ENCODE results near the gene SLC26A5.
A peak's percentile ranks its signal among the peaks of the same experiment; 100 is the strongest.
"Not testable (repeated sequence)": the region's sequence is repeated elsewhere in the genome, so short reads cannot be mapped to it uniquely, and the experiment has no call there.

The SLC26A5 gene, protein sequence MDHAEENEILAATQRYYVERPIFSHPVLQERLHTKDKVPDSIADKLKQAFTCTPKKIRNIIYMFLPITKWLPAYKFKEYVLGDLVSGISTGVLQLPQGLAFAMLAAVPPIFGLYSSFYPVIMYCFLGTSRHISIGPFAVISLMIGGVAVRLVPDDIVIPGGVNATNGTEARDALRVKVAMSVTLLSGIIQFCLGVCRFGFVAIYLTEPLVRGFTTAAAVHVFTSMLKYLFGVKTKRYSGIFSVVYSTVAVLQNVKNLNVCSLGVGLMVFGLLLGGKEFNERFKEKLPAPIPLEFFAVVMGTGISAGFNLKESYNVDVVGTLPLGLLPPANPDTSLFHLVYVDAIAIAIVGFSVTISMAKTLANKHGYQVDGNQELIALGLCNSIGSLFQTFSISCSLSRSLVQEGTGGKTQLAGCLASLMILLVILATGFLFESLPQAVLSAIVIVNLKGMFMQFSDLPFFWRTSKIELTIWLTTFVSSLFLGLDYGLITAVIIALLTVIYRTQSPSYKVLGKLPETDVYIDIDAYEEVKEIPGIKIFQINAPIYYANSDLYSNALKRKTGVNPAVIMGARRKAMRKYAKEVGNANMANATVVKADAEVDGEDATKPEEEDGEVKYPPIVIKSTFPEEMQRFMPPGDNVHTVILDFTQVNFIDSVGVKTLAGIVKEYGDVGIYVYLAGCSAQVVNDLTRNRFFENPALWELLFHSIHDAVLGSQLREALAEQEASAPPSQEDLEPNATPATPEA

DNA sequence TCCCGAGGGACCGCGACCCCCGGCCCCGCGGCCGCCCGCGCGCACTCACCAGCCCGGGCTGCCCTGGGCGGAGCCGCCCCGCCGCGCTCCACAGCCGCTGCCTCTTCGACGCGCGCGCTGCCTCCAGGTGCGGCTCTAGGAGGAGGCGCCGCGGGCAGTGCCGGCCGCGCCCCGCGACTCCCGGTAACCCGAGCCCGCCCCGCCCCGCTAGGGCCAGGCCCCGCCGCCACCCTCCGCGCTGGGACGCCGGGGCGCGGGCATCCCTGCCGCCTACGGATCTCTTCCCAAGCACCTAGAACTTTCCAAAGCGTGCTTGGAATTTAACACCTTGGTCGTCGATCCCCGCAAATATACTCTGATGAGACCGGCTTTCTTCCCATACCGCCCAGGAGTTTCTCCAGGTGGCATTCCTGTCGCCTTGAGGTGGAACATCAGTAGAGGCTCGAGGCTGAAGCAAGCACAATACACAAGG is at the start of gene SLC26A5:
SLC26A5 (minus strand) TSS at position 159 of the 472 bp plus-strand sequence. CDS start 24,693 bp downstream, outside the sequence.
- DNase-seq, result peak; percentile 10

DNA sequence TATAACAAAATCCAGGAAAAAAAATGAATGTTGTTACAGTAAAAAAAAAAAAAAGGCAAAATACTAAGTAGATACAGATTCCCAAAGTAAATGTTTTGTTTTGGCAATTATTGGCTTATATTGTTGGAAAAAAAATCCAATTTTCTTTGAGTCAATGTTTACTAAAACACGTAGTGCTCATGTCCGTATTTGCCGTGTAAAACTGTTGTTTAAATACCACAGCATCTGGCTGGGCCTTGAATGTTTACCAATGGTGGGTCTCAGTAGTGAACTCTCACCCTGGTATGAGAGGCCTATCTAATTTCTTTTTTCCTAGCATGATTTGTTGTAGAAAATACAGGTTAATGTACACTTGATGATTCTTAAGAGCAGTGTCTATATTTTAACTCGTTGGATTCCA is 41.4 kb upstream of the SLC26A5 start:
- no peak for DNase-seq

DNA sequence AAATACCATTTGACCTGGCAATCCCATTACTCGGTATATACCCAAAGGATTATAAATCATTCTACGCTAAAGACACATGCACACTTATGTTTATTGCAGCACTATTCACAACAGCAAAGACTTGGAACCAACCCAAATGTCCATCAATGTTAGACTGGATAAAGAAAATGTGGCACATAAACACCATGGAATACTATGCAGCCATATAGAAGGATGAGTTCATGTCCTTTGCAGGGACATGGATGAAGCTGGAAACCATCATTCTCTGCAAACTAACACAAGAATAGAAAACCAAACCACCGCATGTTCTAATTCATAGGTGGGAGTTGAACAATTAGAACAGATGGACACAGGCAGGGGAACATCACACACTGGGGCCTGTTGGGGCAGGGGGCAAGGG is 40.9 kb upstream of the SLC26A5 start:
- not testable (repeated sequence) for DNase-seq

DNA sequence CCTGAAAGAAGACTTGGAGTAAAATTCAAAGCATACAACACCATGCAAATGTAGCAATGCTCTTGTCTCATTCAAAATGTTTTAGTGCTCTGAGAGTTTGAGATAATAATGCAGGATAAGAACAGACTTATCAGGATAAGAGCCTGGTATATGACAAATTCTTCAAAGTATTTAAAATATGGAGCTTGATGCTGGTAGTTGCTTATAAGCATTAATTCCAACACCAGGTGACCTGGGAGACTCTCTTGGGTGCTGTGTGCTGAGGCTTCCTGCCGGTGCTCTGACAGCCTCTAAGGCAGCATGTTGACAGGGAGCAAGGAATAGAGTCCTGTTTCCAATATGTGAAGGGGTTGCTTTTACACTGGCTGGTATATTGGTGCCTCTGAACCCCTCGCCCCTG is 34.8 kb upstream of the SLC26A5 start:
- DNase-seq, result no peak

DNA sequence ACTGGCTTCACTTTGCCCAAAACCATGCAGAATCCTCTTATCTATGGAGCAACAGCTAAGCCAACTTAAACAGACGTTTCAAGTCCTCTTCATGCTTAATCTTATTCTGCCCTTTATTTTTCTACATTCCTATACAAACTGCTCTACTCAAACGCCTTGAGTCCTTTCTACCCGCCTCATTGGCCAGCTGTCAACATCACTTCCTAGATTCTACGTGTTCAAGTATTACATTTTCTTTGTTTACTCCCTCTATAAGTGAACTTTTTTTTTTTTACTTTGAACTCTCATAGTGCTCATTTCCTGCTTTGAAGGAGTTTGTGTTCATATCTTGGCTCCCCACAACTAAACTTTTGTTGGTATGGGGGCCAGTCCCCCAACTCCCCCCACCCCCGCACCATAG is 28.9 kb upstream of the SLC26A5 start:
- DNase-seq, result no peak

DNA sequence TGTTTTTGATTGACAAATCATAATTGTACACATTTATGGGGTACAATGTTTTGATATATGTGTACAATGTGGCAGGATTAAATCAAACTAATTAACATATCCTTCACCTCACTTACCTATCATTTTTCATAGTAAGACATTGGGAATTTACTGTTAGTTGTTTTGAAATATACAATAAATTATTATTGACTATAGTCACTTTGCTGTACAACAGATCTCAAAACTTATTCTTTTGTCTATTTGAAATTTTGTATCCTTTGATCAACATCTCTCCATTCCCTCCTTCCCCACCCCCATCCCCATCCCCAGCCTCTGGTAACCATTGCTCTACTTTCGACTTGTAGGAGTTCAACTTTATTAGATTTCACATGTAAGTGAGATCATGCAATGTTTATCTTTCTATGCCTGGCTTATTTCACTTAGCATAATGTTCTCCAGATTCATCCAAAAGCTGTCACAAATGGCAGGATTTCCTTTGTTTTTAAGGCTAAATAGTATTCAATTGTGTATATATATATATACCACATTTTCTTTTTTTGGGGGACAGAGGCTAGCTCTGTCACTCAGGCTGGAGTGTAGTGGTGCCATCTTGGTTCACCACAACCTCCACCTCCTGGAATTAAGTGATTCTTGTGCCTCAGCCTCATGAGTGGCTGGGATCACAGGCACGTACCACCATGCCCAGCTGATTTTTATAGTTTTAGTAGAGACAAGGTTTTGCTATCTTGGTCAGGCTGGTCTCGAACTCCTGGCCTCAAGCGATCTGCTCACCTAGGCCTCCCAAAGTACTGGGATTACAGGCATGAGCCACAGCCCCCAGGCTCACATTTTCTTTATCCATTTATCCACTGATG is 23.3 kb upstream of the SLC26A5 start:
- DNase-seq, result no peak

DNA sequence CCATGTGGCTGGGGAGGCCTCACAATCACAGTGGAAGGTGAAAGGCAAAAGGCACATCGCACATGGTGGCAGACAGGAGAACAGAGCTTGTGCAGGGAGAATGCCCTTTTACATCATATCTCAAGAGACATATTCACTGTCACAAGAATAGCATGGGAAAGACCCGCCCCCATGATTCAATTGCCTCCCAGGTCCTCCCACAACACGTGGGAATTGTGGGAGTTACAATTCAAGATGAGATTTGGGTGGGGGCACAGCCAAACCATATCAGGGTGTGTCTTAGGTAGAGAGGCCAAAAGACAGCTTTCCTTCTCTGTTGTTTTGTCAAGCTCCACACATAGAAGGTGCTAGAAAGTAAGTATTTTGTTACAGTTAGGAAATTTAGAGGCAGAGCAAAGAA is 20.8 kb upstream of the SLC26A5 start:
- DNase-seq, result no peak

DNA sequence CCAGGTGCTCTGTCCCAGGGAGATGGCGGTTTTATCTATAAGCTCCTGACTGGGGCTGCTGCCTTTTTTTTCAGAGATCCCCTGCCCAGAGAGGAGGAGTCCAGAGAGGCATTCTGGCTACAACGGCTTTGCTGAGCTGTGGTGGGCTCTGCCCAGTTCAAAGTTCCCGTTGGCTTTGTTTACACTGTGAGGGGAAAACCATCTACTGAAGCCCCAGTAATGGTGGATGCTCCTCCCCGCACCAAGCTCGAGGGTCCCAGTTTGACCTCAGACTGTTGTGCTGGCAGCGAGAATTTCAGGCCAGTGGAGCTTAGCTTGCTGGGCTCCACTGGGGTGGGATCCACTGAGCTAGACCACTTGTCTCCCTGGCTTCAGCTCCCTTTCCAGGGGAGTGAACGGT is 16.4 kb upstream of the SLC26A5 start:
- DNase-seq, result no peak

DNA sequence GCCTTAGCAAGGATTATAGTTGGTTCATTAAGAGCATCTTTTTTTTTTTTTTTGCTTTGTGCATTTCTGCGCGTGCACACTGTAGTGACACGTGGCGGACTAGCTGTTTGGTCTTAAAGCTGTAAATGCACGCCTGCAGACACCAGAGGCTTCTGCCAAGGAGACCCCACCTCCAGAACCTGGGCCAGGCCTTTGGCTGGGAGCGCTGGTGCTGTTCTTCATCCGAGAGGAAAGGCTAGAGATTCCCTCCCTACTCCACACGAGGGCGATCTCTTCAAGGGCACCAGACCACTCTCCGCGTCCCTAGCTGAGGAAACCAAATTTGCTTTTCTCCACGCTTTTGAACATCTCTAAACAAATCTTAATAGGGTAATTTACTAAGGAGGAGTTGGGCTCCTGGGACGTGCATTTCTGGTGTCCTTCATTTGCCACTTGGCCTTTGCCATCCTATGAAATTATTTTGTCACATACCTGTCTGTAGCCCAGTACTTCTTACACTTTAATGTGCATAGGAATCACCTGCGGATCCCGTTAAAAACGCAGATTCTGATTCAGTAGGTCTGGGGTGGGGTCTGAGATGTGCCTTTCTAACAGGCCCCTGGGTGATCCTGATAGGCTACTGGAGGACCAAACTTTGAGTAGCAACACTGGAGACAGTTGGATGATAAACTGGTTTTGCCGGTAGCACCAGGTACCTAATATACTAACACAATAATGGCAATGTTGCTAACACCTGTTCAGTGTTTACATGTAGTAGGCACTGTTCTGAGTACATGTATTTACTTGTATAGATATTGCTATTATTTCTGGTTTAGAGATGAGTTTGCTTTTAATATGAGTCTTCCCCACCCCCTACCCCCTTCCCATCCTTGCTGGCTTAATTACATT is 1.3 kb upstream of the SLC26A5 start:
- DNase-seq, result peak; percentile 60

DNA sequence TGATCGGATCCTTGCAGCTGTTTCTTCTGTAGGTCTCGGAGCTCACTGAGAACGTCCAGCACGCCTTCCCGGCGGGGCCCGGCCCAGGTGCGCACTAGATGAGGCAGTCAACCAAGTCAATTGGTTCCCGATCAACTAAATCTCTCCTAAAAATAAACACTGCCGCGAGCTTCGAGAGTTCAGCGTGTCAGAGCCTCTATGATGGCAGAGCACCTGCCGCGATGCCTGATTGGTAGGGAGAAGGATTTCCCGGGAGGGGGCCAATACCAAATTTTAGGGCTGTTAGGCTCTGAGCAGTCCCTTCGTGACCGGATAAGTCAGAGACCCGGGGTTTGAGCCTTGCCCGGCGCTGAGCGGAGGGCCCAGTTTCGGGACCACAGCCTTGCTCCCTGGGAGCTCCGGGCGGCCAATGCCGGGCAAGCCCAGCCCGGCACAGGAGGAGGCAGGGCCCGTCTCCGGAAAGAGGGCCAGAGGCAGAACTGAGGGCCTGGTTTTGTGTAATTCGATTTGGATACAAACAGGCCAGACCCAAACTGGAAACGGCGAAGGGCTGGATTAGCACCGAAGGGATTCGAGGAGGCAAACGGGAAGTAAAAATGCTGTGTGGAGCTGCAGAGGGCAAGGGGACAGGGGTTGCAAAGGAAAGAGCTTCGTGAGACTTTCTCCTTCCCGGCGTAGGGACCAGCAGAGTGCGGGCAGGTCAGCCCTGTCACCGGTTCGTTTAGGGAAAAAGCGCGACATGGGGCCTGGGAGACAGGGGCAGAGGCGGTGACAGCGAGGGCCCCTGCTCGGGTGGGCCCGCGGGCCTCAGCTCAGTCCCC is 569 bp downstream of the SLC26A5 start:
- no peak for DNase-seq

DNA sequence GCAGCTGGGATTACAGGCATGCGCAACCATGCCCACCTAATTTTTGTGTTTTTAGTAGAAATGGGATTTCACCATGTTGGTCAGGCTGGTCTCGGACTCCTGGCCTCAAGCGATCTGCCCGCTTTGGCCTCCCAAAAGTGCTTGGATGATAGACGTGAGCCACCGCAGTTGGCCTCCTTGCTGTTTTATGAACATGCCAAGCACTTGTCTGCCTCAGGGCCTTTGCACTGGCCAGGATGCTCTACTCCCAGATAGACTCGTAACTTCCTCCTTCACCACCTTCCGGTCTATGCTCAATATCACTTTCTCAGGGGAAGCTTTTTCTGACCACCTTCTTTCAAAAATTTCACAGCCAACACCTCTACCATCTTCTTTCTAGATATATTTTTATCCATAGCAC is 6.3 kb downstream of the SLC26A5 start:
- no peak for DNase-seq

DNA sequence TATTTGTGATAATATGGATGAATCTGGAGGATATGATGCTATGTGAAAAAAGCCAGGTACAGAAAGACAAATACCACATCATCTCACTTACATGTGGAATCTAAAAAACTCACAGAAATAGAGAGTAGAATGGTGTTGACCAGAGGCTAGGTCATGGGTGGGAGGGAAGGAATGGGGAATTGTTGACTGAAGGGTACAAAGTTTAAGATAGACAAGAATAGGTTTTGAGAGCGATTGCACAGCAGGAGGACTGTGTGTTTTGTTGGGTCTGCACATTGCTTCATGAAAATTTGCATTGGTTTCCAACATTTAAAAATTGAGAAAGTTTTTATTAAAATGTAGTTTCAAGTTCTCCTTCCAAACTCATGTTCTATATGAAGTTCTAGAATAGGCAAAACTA is 8.4 kb downstream of the SLC26A5 start:
- no peak for DNase-seq

DNA sequence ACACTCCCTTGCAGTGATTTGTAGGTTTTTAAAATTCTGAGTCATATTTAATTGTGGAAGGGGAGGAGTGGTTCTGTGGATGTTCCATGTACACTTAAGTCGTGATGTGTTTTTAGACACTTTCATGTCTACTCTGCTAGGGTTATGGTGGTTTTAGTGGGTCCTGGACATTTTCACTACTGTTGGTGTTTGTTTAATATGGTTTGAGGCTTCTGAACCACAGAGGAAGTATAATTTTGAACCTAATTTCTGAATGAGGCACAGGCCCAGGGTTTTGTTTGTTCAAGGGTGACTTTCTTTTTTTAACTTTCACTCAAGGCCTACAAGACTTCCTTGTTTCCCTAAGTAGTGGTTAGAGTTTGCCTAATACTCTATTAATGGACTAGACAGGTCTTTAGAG is 13.3 kb downstream of the SLC26A5 start:
- no peak for DNase-seq

DNA sequence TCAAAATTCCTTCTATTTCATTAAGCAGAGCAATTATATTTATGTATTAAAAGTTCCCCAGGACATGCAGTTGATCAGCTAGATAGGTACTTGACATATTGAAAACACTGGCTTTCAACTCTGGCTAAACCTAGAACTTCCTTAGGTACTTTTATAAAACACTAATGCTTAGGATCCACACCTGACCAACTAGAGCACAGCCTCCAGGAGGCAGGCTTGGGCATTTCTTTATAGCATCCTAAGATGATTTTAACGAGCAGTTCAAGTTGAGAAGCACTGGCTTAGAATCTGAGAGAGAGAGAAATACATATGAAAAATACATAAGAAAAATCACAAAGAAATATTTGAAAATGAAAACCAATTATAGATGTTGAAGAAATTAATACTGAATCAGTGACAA is 20.8 kb downstream of the SLC26A5 start:
- DNase-seq, result no peak

DNA sequence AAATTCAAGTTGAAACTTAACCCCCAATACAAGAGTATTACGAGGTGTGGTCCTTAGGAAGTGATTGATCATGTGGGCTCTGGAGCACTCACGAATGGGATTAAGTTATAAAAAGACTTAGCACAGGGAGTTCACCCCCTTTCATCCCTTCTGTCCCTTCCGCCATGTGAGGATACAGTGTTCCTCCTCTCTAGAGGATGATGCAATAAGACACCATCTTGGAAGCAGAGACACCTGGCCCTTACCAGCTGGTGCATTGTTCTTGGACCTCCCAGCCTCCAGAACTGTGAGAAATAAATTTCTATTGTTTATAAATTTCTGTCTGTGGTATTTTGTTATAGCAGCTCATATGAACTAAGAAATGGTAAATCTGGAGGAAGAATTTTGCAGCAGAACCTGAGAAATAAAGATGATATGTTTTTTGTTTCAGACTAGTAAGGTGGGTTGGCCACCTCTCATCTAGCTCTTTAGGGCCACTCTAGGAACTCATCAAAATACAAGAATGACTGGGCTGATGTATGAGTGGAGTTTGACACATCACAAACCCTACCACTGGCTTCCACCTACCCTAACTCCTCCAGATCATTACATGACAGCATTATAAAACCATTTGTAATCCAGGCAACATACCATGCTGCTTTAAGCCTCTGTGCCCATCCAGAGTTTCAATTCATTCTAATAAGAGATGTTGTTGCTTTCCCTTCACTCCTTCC is 22.4 kb downstream of the SLC26A5 start:
- no peak for DNase-seq

DNA sequence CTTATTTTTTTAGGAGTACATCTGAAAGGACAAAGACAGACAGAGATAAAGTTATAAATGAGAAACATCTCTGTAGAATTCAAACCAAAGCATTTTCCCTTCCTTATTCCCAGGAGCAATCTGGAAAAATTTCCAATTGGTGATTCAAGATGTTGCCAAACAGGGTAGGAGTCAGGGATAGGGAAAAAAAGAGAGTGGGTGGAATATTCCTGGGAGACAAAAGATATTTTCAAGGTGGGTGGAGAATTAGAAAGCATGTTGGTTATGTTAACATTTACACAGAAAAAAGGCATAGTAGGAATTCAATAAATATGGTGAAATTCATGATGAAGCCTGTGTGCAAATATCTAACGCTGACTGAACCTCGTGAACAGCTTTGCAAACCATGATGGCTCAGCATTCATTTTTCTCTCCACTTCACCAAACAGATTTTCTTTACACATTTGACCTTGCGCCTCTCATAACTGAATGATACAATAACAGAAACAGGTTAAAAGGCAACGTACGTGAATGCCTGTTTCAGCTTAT is 25.1 kb downstream of the SLC26A5 start:
- DNase-seq, result no peak

DNA sequence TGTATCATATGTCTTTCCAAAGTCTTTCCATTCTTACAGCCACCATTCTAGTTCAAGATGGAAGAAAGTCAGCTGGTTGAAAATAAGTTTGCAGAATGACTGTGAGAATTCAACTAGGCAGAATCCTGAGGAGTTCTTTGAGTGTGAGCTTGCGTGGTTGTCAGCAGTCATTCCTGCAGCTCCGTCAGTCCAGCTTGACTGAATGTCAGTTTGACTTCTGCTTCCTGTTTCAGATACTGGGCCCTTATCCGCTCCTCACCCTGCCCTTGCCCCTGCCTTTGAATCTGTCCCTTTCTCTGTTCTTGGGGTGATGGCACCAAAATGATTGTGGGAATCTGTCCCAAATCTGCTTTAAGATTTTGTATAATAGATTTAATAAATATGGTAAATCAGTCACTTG is 27.8 kb downstream of the SLC26A5 start:
- no peak for DNase-seq

DNA sequence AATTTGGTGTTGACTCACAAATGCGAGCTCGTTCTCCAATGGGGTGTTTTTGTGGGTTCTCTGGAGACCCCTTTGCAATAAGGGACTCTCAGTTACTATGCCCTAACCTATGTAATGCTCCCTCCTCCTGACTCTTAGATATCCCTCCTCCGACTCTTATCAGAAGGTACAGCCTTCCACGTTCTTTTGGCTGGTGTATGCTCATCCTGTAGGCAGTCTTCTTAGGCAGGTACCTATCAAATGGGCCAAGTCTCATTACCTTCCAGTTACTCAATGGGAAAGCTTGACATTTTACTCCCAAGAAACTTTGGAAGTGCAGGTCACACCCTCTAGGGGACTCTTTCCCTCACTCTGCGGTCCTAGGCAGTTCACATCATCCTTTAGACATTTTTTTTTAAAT is 32.6 kb downstream of the SLC26A5 start:
- no peak for DNase-seq

DNA sequence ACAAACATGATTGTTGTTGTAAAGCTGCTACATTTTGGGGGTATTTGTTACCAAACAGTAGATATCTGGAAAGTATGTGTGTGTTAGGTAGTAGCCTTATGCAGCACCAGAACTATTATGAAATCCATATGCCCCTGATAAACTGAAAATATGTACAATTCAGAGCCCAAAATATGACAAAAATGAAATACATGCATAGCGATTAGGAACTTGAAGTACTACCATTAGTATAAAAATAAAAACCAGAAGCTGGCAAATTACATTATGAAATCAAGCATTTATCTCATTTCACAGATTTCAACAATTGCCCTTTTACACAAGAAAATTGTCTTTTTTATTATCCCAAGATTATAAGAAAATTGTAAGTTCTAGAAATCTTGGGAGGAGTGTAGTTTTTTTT is 33.9 kb downstream of the SLC26A5 start:
- DNase-seq, result no peak
